Natural killer cell (primary cell): Measurements from ENCODE around the gene RAPGEF4. TPM values are rescaled to one million over a fixed set of nuclear protein-coding genes. Genes with fewer than 3 reads are reported as not detected.

Source experiments
- ATAC-seq, 3 donors: fragments of 150-1000 bp in 2 of 3; fragments of 200-7000 bp in 1 of 3; cut with Tn5 transposase; 1 replicate in 1 of 3; 2 replicates in 2 of 3; pipeline ENCODE4 v1.10.0; 2021; ENCODE audit warnings: mild to moderate bottlenecking in 2 of 3, moderate library complexity in 2 of 3
- DNase-seq, 2 donors: peaks; one replicate each; pipeline versions ENCODE4 v3.0.0 to v3.0.0-alpha.2; 2013 to 2021; ENCODE audit warnings: mixed read lengths in 1 of 2
- H3K27ac ChIP-seq: one replicate; pipeline ENCODE4 v1.5.1; 2013; ENCODE audit warnings: mild to moderate bottlenecking, low read length
- H3K27me3 ChIP-seq: one replicate; pipeline ENCODE4 v1.6.1; 2013; ENCODE audit warnings: low read length; ENCODE audit not compliant: control insufficient read depth, insufficient read depth
- H3K36me3 ChIP-seq: one replicate; pipeline ENCODE4 v1.6.1; 2013; ENCODE audit warnings: low read length; ENCODE audit not compliant: control insufficient read depth, insufficient read depth
- H3K4me1 ChIP-seq: one replicate; pipeline ENCODE4 v1.6.1; 2013; ENCODE audit warnings: low read length; ENCODE audit not compliant: control insufficient read depth, insufficient read depth
- H3K4me3 ChIP-seq: one replicate; pipeline ENCODE4 v1.5.1; 2013; ENCODE audit warnings: low read length
- H3K9me3 ChIP-seq: one replicate; pipeline ENCODE4 v1.6.1; 2013; ENCODE audit warnings: low read length; ENCODE audit not compliant: control insufficient read depth, insufficient read depth
- H3K27ac Mint-ChIP-seq, 2 donors: one replicate each; pipeline ENCODE4 v1.8.0; 2022; ENCODE audit warnings: mild to moderate bottlenecking in 2 of 2, mixed read lengths in 2 of 2, moderate library complexity in 1 of 2
- H3K27me3 Mint-ChIP-seq, 2 donors: one replicate each; pipeline ENCODE4 v1.8.0; 2022; ENCODE audit warnings: low read depth in 2 of 2, mixed read lengths in 2 of 2
- H3K36me3 Mint-ChIP-seq: one replicate; pipeline ENCODE4 v1.8.0; 2022; ENCODE audit warnings: mixed read lengths
- H3K4me1 Mint-ChIP-seq, 2 donors: one replicate each; pipeline ENCODE4 v1.8.0; 2022; ENCODE audit warnings: mixed read lengths in 2 of 2
- H3K4me3 Mint-ChIP-seq: one replicate; pipeline ENCODE4 v1.8.0; 2022; ENCODE audit warnings: mild to moderate bottlenecking, moderate library complexity, mixed read lengths
- H3K9me3 Mint-ChIP-seq, 2 donors: one replicate each; pipeline ENCODE4 v1.8.0; 2022; ENCODE audit warnings: mixed read lengths in 2 of 2
- WGBS: methylation state at CpG from one replicate; pipeline ENCODE4 v1.1.7; 2013; ENCODE audit warnings: missing lambda C conversion rate; ENCODE audit not compliant: insufficient coverage; 5-methylcytosine and 5-hydroxymethylcytosine counted together
- intact Hi-C: fragments of 100-400 bp; cut with micrococcal nuclease; formaldehyde crosslinking; loops from one replicate; pipeline ENCODE4 v1.14.2; 2022
- total RNA-seq, 4 donors: library from RNA; stranded (reverse); fragments of 120-200 nt in 1 of 4; gene quantifications; one replicate each; pipeline versions ENCODE4 v1.2.3 to v1.2.4, GENCODE V29; 2013 to 2022
- TF ChIP-seq, protein P1 (sequence below): fragments of 200-600 bp; IDR thresholded peaks from one replicate; pipeline ENCODE4 v1.8.0; 2022; ENCODE audit warnings: antibody characterized with exemption

The RAPGEF4 gene
- total RNA-seq, 3 donors from 2014 or later (not counting 1 experiment from before 2014, with no cell fraction given) = 0.50 TPM; not detected in 2

DNA sequence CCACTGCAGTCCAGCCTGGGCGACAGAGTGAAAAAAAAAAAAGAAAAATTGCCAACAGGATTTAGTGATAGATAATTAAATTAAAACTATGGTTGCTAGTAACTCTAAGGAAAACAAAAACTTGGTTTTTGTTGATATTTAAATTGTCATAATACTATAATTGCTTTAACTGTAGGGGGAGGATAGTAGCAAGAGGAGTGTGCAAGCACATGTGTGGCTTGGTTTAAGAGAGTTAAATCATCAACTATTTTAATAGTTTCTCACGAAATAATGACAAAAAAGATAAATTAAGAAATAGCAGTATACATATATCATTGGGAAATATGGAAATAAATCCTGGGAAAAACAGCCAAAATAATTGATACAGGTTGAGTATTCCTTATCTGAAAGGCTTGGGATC, 27.4 kb upstream of the RAPGEF4 start:
- H3K4me3 ChIP-seq = no peak overlapping the region
- no peak overlapping the region for H3K4me3 Mint-ChIP-seq
- H3K27ac Mint-ChIP-seq = no peak overlapping the region
- no peaks in the 10 kb centered on the region for H3K36me3 Mint-ChIP-seq
- H3K9me3 Mint-ChIP-seq = no peaks in the 10 kb centered on the region
- TF ChIP-seq, protein P1, sequence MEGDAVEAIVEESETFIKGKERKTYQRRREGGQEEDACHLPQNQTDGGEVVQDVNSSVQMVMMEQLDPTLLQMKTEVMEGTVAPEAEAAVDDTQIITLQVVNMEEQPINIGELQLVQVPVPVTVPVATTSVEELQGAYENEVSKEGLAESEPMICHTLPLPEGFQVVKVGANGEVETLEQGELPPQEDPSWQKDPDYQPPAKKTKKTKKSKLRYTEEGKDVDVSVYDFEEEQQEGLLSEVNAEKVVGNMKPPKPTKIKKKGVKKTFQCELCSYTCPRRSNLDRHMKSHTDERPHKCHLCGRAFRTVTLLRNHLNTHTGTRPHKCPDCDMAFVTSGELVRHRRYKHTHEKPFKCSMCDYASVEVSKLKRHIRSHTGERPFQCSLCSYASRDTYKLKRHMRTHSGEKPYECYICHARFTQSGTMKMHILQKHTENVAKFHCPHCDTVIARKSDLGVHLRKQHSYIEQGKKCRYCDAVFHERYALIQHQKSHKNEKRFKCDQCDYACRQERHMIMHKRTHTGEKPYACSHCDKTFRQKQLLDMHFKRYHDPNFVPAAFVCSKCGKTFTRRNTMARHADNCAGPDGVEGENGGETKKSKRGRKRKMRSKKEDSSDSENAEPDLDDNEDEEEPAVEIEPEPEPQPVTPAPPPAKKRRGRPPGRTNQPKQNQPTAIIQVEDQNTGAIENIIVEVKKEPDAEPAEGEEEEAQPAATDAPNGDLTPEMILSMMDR = no peak
- H3K27ac ChIP-seq = no peak overlapping the region
- DNase-seq (no peak), ATAC-seq (no peak)
- no peaks in the 10 kb centered on the region for H3K4me1 ChIP-seq
- H3K4me1 Mint-ChIP-seq = no peaks in the 10 kb centered on the region
- H3K27me3 ChIP-seq = peaks cover 2% of the 10 kb centered on the region
- intact Hi-C loops = no loop called here
- 69% methylated on average over 1 of the region's 2 CpGs for WGBS
- H3K9me3 ChIP-seq = no peaks in the 10 kb centered on the region
- peaks cover 12 to 35% of the 10 kb centered on the region in 2 donors for H3K27me3 Mint-ChIP-seq
- no peaks in the 10 kb centered on the region for H3K36me3 ChIP-seq

DNA sequence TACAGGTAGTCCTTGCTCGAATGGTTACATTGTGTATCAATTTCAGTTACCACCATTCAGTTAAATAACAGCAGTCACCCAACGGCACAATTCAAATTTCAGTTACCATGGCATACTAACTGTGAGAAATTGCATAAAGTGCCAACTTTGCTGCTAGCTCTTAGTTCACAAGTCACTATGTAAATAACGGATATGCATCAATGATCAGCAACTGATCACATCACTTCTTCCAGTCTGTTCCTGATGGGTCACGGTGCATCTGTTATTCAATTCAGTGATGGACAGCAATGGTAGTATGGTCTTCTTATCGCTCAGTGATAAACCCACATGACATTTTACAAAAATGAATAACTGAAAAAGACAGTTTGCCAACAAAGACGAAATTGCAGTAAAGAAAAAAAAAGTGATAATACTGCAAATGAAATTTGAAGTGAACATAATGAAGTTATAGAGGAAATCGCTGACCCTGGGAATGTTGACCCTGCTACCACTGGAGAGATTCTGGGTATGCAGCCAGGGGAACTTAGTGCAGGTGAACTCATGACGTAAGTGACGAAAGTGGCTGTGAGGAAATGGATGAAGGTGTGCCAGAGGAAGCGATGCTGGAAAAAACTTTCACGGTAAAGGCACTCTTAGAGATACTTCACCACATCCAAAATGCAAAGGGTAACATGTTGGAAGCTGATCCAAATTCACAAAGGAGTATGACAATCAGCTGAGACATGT, 25.9 kb upstream of the RAPGEF4 start:
- Histone ChIP-seq H3K4me1 (no peaks in the 10 kb centered on the region), H3K9me3 (no peaks in the 10 kb centered on the region), H3K4me3 (no peak overlapping the region), H3K27ac (no peak overlapping the region), H3K36me3 (no peaks in the 10 kb centered on the region), H3K27me3 (peaks cover 2% of the 10 kb centered on the region)
- DNase-seq = no peak
- Mint-ChIP-seq H3K36me3 (no peaks in the 10 kb centered on the region), H3K4me1 (no peaks in the 10 kb centered on the region), H3K4me3 (no peak overlapping the region), H3K27me3 (peaks cover 8 to 26% of the 10 kb centered on the region in 2 donors), H3K27ac (no peak overlapping the region), H3K9me3 (no peaks in the 10 kb centered on the region)
- intact Hi-C loops = no loop called here
- WGBS = 84% methylated on average over 9 of the region's 11 CpGs
- TF ChIP-seq, protein P1 = no peak
- ATAC-seq = no peak

DNA sequence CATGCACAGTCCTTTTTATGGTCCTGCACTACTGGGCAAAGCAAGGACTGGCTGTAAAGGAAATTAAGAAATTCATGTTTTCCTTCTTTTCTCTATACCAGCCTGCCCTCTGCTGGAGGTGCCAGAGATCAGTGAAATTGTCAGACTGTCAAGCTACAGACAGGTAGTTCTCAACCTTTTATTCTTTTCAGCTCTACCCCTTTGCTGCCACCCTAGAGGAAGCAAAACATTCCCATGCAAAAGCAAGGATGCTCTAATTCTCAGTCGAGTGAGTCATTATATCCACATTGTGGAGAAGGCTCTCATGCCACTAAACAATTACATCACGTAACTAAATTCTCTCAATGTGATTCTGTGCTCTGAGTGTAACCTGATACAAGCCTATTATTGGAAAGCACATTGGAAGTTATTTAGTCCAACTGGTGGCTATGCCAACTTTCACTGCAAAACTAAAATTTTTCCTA, 25.0 kb upstream of the RAPGEF4 start:
- WGBS = 8% methylated on average over 1 of the region's 2 CpGs
- TF ChIP-seq, protein P1 = peak; percentile 38
- no peaks in the 10 kb centered on the region for H3K4me1 ChIP-seq
- no peaks in the 10 kb centered on the region for H3K36me3 ChIP-seq
- Mint-ChIP-seq H3K4me3 (no peak overlapping the region), H3K27me3 (peaks cover 8 to 25% of the 10 kb centered on the region in 2 donors), H3K4me1 (no peaks in the 10 kb centered on the region), H3K27ac (no peak overlapping the region), H3K9me3 (no peaks in the 10 kb centered on the region), H3K36me3 (no peaks in the 10 kb centered on the region)
- DNase-seq = peak in 1 of 2 donors; percentile 63
- no peak for ATAC-seq
- no peak overlapping the region for H3K4me3 ChIP-seq
- H3K9me3 ChIP-seq = no peaks in the 10 kb centered on the region
- peaks cover 2% of the 10 kb centered on the region for H3K27me3 ChIP-seq
- no peak overlapping the region for H3K27ac ChIP-seq
- intact Hi-C loops = no loop called here

GRCh38 chr2:172711110-172711509, 24.5 kb upstream of the RAPGEF4 start:
- ATAC-seq = no peak
- Histone ChIP-seq H3K27me3 (peaks cover 2% of the 10 kb centered on the region), H3K27ac (no peak overlapping the region), H3K4me3 (no peak overlapping the region), H3K4me1 (no peaks in the 10 kb centered on the region), H3K36me3 (no peaks in the 10 kb centered on the region), H3K9me3 (no peaks in the 10 kb centered on the region)
- no peak overlapping the region for H3K27ac Mint-ChIP-seq
- peaks cover 8 to 25% of the 10 kb centered on the region in 2 donors for H3K27me3 Mint-ChIP-seq
- TF ChIP-seq, protein P1 = no peak
- H3K4me3 Mint-ChIP-seq = no peak overlapping the region
- intact Hi-C loops = no loop called here
- H3K36me3 Mint-ChIP-seq = no peaks in the 10 kb centered on the region
- no peak for DNase-seq
- no peaks in the 10 kb centered on the region for H3K9me3 Mint-ChIP-seq
- no CpG with 5 or more reads among the region's 1 CpG for WGBS
- no peaks in the 10 kb centered on the region for H3K4me1 Mint-ChIP-seq
